ENCODE data around the gene SLC25A48.

GRCh38 chr5:135866016-135866415 lies 31.6 kb downstream of the SLC25A48 start:
- TF ChIP-seq POLR2AphosphoS5 (IDR thresholded peaks at IDR 0.05; ENCODE audit: borderline replicate concordance, low read depth, low read length): no peak
- TF ChIP-seq EZH2 (IDR thresholded peaks at IDR 0.05): no peak
- TF ChIP-seq FOXP2 (optimal IDR thresholded peaks at IDR 0.05; ENCODE audit: control extremely low read depth, extremely low read length, insufficient read depth): no peak
